Measurements from ENCODE around the gene AIG1. TPM values are rescaled to one million over a fixed set of nuclear protein-coding genes. Genes with fewer than 3 reads are reported as not detected.

AIG1 gene
- total and polyA plus RNA-seq, 4 donors: 32.4 to 72.3 (median 49.3) TPM

- Histone ChIP-seq H3K4me1 (ENCODE audit: control insufficient read depth in 1 of 2, insufficient read depth in 2 of 2, low read length in 2 of 2) (no peaks in the 10 kb centered on the region), H3K9me3 (ENCODE audit: control insufficient read depth, low read length) (no peaks in the 10 kb centered on the region), H3K36me3 (ENCODE audit: control insufficient read depth in 1 of 2, insufficient read depth in 2 of 2, low read length in 1 of 2) (no peaks in the 10 kb centered on the region), H3K4me3 (ENCODE audit: low read length in 2 of 2) (no peak overlapping the region), H3K27me3 (ENCODE audit: control insufficient read depth in 1 of 2, insufficient read depth in 2 of 2, low read length in 1 of 2) (no peaks in the 10 kb centered on the region), H3K27ac (ENCODE audit: low read depth in 1 of 2, low read length in 2 of 2) (no peak overlapping the region)
- DNase-seq (peak; percentile 64 to 78), ATAC-seq (ENCODE audit: low FRiP score) (no peak)
- intact Hi-C loops (cut with DNase I): loop anchor here (5.0 kb wide), 1 partner anchor 194 kb away; no protein-coding TSS in a partner anchor
- 98% methylated on average over 4 of the region's 4 CpGs for WGBS, 2 donors
These were observed 172.2 kb downstream of the AIG1 start for GRCh38 chr6:143232849-143233248.

DNA sequence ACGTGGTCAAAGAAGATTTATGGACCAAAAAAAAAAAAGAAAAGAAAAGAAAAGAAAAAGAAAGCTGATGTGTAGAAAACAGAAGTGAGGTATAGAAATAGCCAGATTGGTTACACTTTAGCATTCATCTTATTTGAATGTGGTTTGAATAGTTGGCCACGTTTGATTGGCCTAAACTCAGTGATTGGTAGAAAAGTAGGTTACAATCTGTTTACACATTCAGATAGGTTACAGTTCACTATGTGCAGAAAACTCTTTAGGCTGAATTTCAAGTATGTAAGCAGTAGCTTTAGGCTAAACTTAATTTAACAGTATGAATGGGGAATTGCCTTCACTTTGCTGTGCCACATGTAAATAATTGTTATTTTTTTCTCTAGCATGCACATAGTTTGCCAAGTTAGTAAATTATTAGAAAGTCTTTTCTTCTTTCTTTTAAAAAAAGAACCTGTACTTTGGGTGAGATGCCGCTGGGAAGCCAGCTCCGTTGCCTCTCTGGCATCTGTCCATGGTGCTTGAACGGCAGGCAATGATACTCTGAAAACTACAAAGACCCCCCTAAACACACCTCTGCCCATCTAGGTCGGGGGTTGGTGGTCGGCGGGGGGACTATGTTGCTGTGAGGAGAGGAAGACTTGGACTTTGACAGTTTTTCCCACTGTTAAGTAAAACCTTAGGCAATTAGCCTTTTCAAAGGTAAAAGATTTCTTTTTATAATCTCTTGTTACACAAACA is 173.0 kb downstream of the AIG1 start:
- DNase-seq (no peak), ATAC-seq (ENCODE audit: low FRiP score) (no peak)
- H3K4me3 ChIP-seq (ENCODE audit: low read length in 2 of 2): no peak overlapping the region
- no peaks in the 10 kb centered on the region for H3K9me3 ChIP-seq (ENCODE audit: control insufficient read depth, low read length)
- no peaks in the 10 kb centered on the region for H3K4me1 ChIP-seq (ENCODE audit: control insufficient read depth in 1 of 2, insufficient read depth in 2 of 2, low read length in 2 of 2)
- WGBS, 2 donors: 67 to 71% methylated on average over 8 of the region's 8 CpGs
- intact Hi-C loops (cut with DNase I): loop anchor here (5.0 kb wide), 1 partner anchor 194 kb away; no protein-coding TSS in a partner anchor
- H3K27ac ChIP-seq (ENCODE audit: low read depth in 1 of 2, low read length in 2 of 2): no peak overlapping the region
- no peaks in the 10 kb centered on the region for H3K36me3 ChIP-seq (ENCODE audit: control insufficient read depth in 1 of 2, insufficient read depth in 2 of 2, low read length in 1 of 2)
- no peaks in the 10 kb centered on the region for H3K27me3 ChIP-seq (ENCODE audit: control insufficient read depth in 1 of 2, insufficient read depth in 2 of 2, low read length in 1 of 2)

DNA sequence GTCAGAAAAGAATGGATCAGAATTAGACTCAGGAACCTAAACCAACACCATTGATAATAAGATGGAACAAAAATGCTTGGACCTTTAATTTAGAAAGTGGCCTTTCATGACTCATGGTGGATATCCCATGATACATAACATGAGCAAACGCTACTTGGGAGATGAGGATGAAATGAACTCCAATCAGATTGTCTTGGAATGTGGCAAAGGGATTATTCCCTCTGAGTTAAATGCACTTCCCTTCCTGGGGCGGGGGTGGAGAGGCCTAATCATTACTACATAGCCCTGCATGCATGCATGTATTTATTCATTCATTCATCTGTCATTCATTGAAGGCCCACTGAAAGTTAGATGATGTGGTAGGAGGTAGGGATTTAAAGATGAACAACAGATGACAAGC is 174.0 kb downstream of the AIG1 start:
- no peak overlapping the region for H3K4me3 ChIP-seq (ENCODE audit: low read length in 2 of 2)
- no peak overlapping the region for H3K27ac ChIP-seq (ENCODE audit: low read depth in 1 of 2, low read length in 2 of 2)
- H3K27me3 ChIP-seq (ENCODE audit: control insufficient read depth in 1 of 2, insufficient read depth in 2 of 2, low read length in 1 of 2): no peaks in the 10 kb centered on the region
- WGBS, 2 donors: 94 to 95% methylated on average over 2 of the region's 2 CpGs
- H3K9me3 ChIP-seq (ENCODE audit: control insufficient read depth, low read length): no peaks in the 10 kb centered on the region
- no peak for ATAC-seq (ENCODE audit: low FRiP score)
- no peak for DNase-seq
- intact Hi-C loops (cut with DNase I): loop anchor here (5.0 kb wide), 1 partner anchor 193 kb away; no protein-coding TSS in a partner anchor
- H3K36me3 ChIP-seq (ENCODE audit: control insufficient read depth in 1 of 2, insufficient read depth in 2 of 2, low read length in 1 of 2): no peaks in the 10 kb centered on the region
- H3K4me1 ChIP-seq (ENCODE audit: control insufficient read depth in 1 of 2, insufficient read depth in 2 of 2, low read length in 2 of 2): no peaks in the 10 kb centered on the region

GRCh38 chr6:143236151-143236798 is 175.6 kb downstream of the AIG1 start:
- Histone ChIP-seq H3K27me3 (ENCODE audit: control insufficient read depth in 1 of 2, insufficient read depth in 2 of 2, low read length in 1 of 2) (no peaks in the 10 kb centered on the region), H3K4me1 (ENCODE audit: control insufficient read depth in 1 of 2, insufficient read depth in 2 of 2, low read length in 2 of 2) (peaks cover 0 to 2% of the 10 kb centered on the region in 2 donors), H3K36me3 (ENCODE audit: control insufficient read depth in 1 of 2, insufficient read depth in 2 of 2, low read length in 1 of 2) (no peaks in the 10 kb centered on the region), H3K9me3 (ENCODE audit: control insufficient read depth, low read length) (no peaks in the 10 kb centered on the region), H3K27ac (ENCODE audit: low read depth in 1 of 2, low read length in 2 of 2) (no peak overlapping the region), H3K4me3 (ENCODE audit: low read length in 2 of 2) (no peak overlapping the region)
- ATAC-seq (ENCODE audit: low FRiP score) (no peak), DNase-seq (no peak)
- intact Hi-C loops (cut with DNase I): no loop called here
- WGBS, 2 donors: 92 to 93% methylated on average over 16 of the region's 16 CpGs

DNA sequence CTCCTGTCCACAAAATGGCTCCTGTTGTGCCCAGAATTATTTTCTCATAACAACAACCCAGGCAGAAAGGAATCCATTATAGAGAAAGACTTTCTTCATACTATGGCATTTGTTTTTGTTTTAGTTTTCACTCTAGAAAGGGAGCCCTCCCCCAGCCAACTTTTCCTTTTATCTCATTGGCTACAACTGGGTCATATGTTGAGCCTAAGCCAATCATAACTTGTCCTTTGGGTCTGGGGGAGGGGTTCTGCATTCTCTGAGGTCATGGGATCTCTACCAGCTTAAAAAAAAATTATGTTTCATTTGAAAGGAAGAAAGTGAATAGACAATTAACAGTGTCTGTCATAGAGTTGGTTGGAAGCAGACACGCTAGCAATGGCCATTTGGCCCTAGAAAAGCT is 177.6 kb downstream of the AIG1 start:
- WGBS, 2 donors: 97 to 98% methylated on average over 1 of the region's 1 CpG
- H3K36me3 ChIP-seq (ENCODE audit: control insufficient read depth in 1 of 2, insufficient read depth in 2 of 2, low read length in 1 of 2): no peaks in the 10 kb centered on the region
- H3K27ac ChIP-seq (ENCODE audit: low read depth in 1 of 2, low read length in 2 of 2): no peak overlapping the region
- intact Hi-C loops (cut with DNase I): no loop called here
- no peak for ATAC-seq (ENCODE audit: low FRiP score)
- no peak for DNase-seq
- H3K4me1 ChIP-seq (ENCODE audit: control insufficient read depth in 1 of 2, insufficient read depth in 2 of 2, low read length in 2 of 2): peaks cover 0 to 5% of the 10 kb centered on the region in 2 donors
- no peaks in the 10 kb centered on the region for H3K9me3 ChIP-seq (ENCODE audit: control insufficient read depth, low read length)
- H3K27me3 ChIP-seq (ENCODE audit: control insufficient read depth in 1 of 2, insufficient read depth in 2 of 2, low read length in 1 of 2): no peaks in the 10 kb centered on the region
- H3K4me3 ChIP-seq (ENCODE audit: low read length in 2 of 2): no peak overlapping the region

DNA sequence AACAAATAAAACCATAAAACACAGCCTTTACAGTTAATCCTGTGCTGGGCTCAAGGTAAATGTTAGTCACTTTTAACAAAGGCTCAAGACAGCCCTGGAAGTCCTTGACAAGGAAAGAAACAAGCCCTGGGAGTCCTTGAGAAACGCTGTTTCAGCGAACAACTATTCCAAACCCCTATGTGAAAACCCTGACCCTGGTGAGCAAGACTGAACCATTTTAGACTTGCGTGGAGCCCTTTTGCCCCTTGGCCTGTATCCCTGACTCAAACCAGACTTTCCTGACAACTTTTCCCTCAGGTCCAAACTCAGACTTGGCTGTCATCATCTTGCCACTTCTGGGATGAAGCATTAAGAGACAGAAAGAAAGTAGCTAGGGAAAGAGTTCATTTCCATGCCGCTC is 180.4 kb downstream of the AIG1 start:
- 81 to 85% methylated on average over 4 of the region's 4 CpGs for WGBS, 2 donors
- Histone ChIP-seq H3K9me3 (ENCODE audit: control insufficient read depth, low read length) (no peaks in the 10 kb centered on the region), H3K27me3 (ENCODE audit: control insufficient read depth in 1 of 2, insufficient read depth in 2 of 2, low read length in 1 of 2) (no peaks in the 10 kb centered on the region), H3K4me3 (ENCODE audit: low read length in 2 of 2) (no peak overlapping the region), H3K36me3 (ENCODE audit: control insufficient read depth in 1 of 2, insufficient read depth in 2 of 2, low read length in 1 of 2) (no peaks in the 10 kb centered on the region), H3K27ac (ENCODE audit: low read depth in 1 of 2, low read length in 2 of 2) (no peak overlapping the region), H3K4me1 (ENCODE audit: control insufficient read depth in 1 of 2, insufficient read depth in 2 of 2, low read length in 2 of 2) (peaks cover 0 to 5% of the 10 kb centered on the region in 2 donors)
- DNase-seq (no peak), ATAC-seq (ENCODE audit: low FRiP score) (no peak)
- intact Hi-C loops (cut with DNase I): no loop called here

DNA sequence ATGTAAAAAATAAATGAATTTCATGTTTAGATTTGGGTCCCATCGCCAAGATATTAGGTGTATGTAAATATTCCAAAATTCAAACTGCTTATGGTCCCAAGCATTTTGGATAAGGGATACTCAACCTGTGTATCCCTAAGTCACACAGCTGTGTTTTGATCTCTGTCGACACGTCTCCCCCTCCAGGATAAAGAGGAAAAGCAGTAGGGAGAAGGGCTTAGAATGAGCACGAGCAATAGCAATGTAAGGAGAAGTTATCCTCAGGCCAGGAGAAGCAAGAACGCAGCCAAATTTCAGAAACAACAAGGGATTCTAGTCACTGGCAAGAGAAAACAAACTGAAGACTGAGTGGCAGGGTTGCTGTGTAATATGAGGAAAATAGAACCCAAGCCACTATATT is 181.2 kb downstream of the AIG1 start:
- no peaks in the 10 kb centered on the region for H3K36me3 ChIP-seq (ENCODE audit: control insufficient read depth in 1 of 2, insufficient read depth in 2 of 2, low read length in 1 of 2)
- no peak overlapping the region for H3K4me3 ChIP-seq (ENCODE audit: low read length in 2 of 2)
- H3K9me3 ChIP-seq (ENCODE audit: control insufficient read depth, low read length): no peaks in the 10 kb centered on the region
- no peak overlapping the region for H3K27ac ChIP-seq (ENCODE audit: low read depth in 1 of 2, low read length in 2 of 2)
- intact Hi-C loops (cut with DNase I): no loop called here
- H3K4me1 ChIP-seq (ENCODE audit: control insufficient read depth in 1 of 2, insufficient read depth in 2 of 2, low read length in 2 of 2): peaks cover 0 to 5% of the 10 kb centered on the region in 2 donors
- 36 to 37% methylated on average over 5 of the region's 5 CpGs for WGBS, 2 donors
- ATAC-seq (ENCODE audit: low FRiP score) (no peak), DNase-seq (no peak)
- H3K27me3 ChIP-seq (ENCODE audit: control insufficient read depth in 1 of 2, insufficient read depth in 2 of 2, low read length in 1 of 2): no peaks in the 10 kb centered on the region

DNA sequence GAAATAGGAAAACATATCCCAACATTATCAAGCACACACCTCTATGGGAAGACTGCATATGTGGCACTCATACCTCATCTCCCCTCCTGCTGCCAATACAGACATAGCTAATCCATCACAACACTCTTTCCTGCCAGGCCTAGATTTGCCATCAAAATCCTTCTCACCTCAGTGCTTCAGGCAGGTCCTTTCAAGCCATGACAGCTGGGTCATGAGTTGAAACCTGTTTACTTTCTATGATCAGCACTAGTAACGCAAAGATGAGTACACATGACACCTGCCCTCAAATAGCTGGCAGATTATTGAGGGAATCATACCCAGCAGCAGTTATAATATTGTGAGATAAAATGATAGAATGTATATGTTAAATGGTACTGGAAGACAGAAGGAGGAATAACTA is 183.1 kb downstream of the AIG1 start:
- intact Hi-C loops (cut with DNase I): no loop called here
- Histone ChIP-seq H3K36me3 (ENCODE audit: control insufficient read depth in 1 of 2, insufficient read depth in 2 of 2, low read length in 1 of 2) (no peaks in the 10 kb centered on the region), H3K9me3 (ENCODE audit: control insufficient read depth, low read length) (no peaks in the 10 kb centered on the region), H3K4me3 (ENCODE audit: low read length in 2 of 2) (no peak overlapping the region), H3K27ac (ENCODE audit: low read depth in 1 of 2, low read length in 2 of 2) (no peak overlapping the region), H3K4me1 (ENCODE audit: control insufficient read depth in 1 of 2, insufficient read depth in 2 of 2, low read length in 2 of 2) (peaks cover 4 to 7% of the 10 kb centered on the region in 2 donors), H3K27me3 (ENCODE audit: control insufficient read depth in 1 of 2, insufficient read depth in 2 of 2, low read length in 1 of 2) (no peaks in the 10 kb centered on the region)
- DNase-seq (no peak), ATAC-seq (ENCODE audit: low FRiP score) (no peak)
- 98% methylated on average over 1 of the region's 1 CpG for WGBS, 2 donors

- Histone ChIP-seq H3K27ac (ENCODE audit: low read depth in 1 of 2, low read length in 2 of 2) (no peak overlapping the region), H3K4me1 (ENCODE audit: control insufficient read depth in 1 of 2, insufficient read depth in 2 of 2, low read length in 2 of 2) (peaks cover 4 to 7% of the 10 kb centered on the region in 2 donors), H3K4me3 (ENCODE audit: low read length in 2 of 2) (no peak overlapping the region), H3K27me3 (ENCODE audit: control insufficient read depth in 1 of 2, insufficient read depth in 2 of 2, low read length in 1 of 2) (no peaks in the 10 kb centered on the region), H3K9me3 (ENCODE audit: control insufficient read depth, low read length) (no peaks in the 10 kb centered on the region), H3K36me3 (ENCODE audit: control insufficient read depth in 1 of 2, insufficient read depth in 2 of 2, low read length in 1 of 2) (no peaks in the 10 kb centered on the region)
- intact Hi-C loops (cut with DNase I): no loop called here
- no peak for DNase-seq
- no peak for ATAC-seq (ENCODE audit: low FRiP score)
- 88 to 96% methylated on average over 6 of the region's 6 CpGs for WGBS, 2 donors
These were observed 185.0 kb downstream of the AIG1 start for GRCh38 chr6:143245656-143246055.
